PC-3 (cell line): Measurements from ENCODE around the gene CSMD2. TPM values are rescaled to one million over a fixed set of nuclear protein-coding genes. Genes with fewer than 3 reads are reported as not detected.

Source experiments
- ATAC-seq: fragments of 200-7000 bp; cut with Tn5 transposase; 2 replicates; pipeline ENCODE4 v1.9.1; 2020; ENCODE audit warnings: mild to moderate bottlenecking, moderate library complexity
- BruUV-seq: library from RNA; stranded (reverse); fragments of 400-500 nt; replicated peaks from 2 replicates; lab custom pipeline; 2021; lab: Mats Ljungman, UMichigan
- CTCF ChIA-PET: fragments of 300-600 bp; sonication (Branson Sonifier 250); formaldehyde crosslinking; loops from one replicate; lab custom pipeline; 2022; ENCODE audit warnings: antibody characterized with exemption; lab: Charles Lee
- POLR2A ChIA-PET: fragments of 300-600 bp; sonication (Branson Sonifier 250); formaldehyde crosslinking; loops from one replicate; lab custom pipeline; 2022; ENCODE audit warnings: antibody characterized with exemption; ENCODE audit not compliant: unreplicated experiment; lab: Charles Lee
- DNase-seq: peaks from one replicate; pipeline ENCODE4 v3.0.0-alpha.2; 2015
- H2AFZ ChIP-seq: fragments of 300-600 bp; sonication (generic); 2 replicates; pipeline ENCODE4 v1.6.0; 2016; ENCODE audit warnings: antibody characterized with exemption, low read length
- H3F3A ChIP-seq: fragments of 300-600 bp; sonication (generic); one replicate; pipeline ENCODE4 v1.6.0; 2017; ENCODE audit warnings: antibody characterized with exemption, low read length, control low read depth, mild to moderate bottlenecking; ENCODE audit not compliant: unreplicated experiment
- H3K27ac ChIP-seq: fragments of 300-600 bp; sonication (generic); 2 replicates; pipeline ENCODE4 v1.5.1; 2016; ENCODE audit warnings: mild to moderate bottlenecking, low read length
- H3K27me3 ChIP-seq: fragments of 300-600 bp; sonication (generic); 2 replicates; pipeline ENCODE4 v1.6.1; 2016; ENCODE audit warnings: low read length, mixed read lengths
- H3K36me3 ChIP-seq: fragments of 300-600 bp; sonication (generic); 2 replicates; pipeline ENCODE4 v1.6.1; 2016; ENCODE audit warnings: low read depth, mixed run types, low read length, mixed read lengths
- H3K4me1 ChIP-seq: fragments of 300-600 bp; sonication (generic); 2 replicates; pipeline ENCODE4 v1.5.1; 2016; ENCODE audit warnings: low read length; ENCODE audit not compliant: insufficient read depth
- H3K4me2 ChIP-seq: fragments of 300-600 bp; sonication (generic); 2 replicates; pipeline ENCODE4 v1.6.0; 2016; ENCODE audit warnings: low read length
- H3K4me3 ChIP-seq: fragments of 300-600 bp; sonication (generic); 2 replicates; pipeline ENCODE4 v1.5.1; 2016; ENCODE audit warnings: mild to moderate bottlenecking, low read length, mixed read lengths
- H3K79me2 ChIP-seq: fragments of 300-600 bp; sonication (generic); 2 replicates; pipeline ENCODE4 v1.6.1; 2017; ENCODE audit warnings: low read length, mixed read lengths
- H3K9ac ChIP-seq: fragments of 300-600 bp; sonication (generic); 2 replicates; pipeline ENCODE4 v1.6.0; 2016; ENCODE audit warnings: mild to moderate bottlenecking, low read length
- H3K9me2 ChIP-seq: fragments of 300-600 bp; sonication (generic); replicated peaks from 2 replicates; pipeline ENCODE4 v1.6.1; 2016; ENCODE audit warnings: mixed run types, low read length, mixed read lengths
- H3K9me3 ChIP-seq: fragments of 300-600 bp; sonication (generic); 2 replicates; pipeline ENCODE4 v1.6.1; 2016; ENCODE audit warnings: low read length, mixed read lengths
- H4K20me1 ChIP-seq: fragments of 300-600 bp; sonication (generic); 2 replicates; pipeline ENCODE4 v1.6.1; 2016; ENCODE audit warnings: low read length, mixed read lengths
- CTCF ChIP-seq: fragments of 300-600 bp; sonication (generic); conservative IDR thresholded peaks from 2 replicates; pipeline ENCODE4 v1.5.1; 2017; ENCODE audit warnings: antibody characterized with exemption, low read depth, mild to moderate bottlenecking, low read length
- EZH2 ChIP-seq: fragments of 300-600 bp; sonication (generic); IDR thresholded peaks from one replicate; pipeline ENCODE4 v1.6.1; 2017; ENCODE audit warnings: antibody characterized with exemption, mild to moderate bottlenecking, low read length; ENCODE audit not compliant: unreplicated experiment
- EZH2phosphoT487 ChIP-seq: fragments of 300-600 bp; sonication (generic); IDR thresholded peaks from 2 replicates; pipeline ENCODE4 v1.6.1; 2018; ENCODE audit warnings: mild to moderate bottlenecking, antibody characterized with exemption, low read length, borderline replicate concordance
- intact Hi-C: fragments of 100-400 bp; cut with micrococcal nuclease; formaldehyde crosslinking; loops from 2 replicates; pipeline ENCODE4 v1.9.0; 2023
- total RNA-seq: library from RNA; depleted of rRNA; stranded (reverse); fragments of >200 nt; gene quantifications from 2 replicates; pipeline ENCODE4 v1.2.3, GENCODE V29; 2014; rRNA removed

Gene CSMD2
- total RNA-seq, 1 experiment from 2014 or later = not detected

DNA sequence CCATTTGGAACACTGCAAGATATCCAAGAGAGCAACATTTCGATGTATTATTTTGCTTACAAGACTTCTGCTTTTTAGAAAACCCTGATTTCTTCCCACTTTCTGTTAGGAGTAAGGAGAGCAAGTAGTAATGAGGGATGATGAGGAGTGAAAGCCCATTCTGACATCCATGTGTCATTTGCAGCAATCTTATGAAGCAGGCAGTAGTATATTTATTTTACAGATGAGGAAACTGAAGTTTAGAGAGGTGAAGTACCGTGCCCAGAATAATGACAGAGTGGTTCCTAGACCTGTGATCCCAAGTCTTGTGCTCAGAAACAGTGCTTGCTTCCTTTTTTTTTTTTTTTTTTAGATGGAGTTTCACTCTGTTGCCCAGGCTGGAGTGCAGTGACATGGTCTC is 699.7 kb downstream of the CSMD2 start:
- H3K27me3 ChIP-seq = no peaks in the 10 kb centered on the region
- DNase-seq = no peak
- no TSS peak for BruUV-seq
- no peaks in the 10 kb centered on the region for H3K79me2 ChIP-seq
- no peaks in the 10 kb centered on the region for H3K9me2 ChIP-seq
- CTCF ChIA-PET = no interaction called here
- no peak overlapping the region for H3K9ac ChIP-seq
- no peak for TF ChIP-seq EZH2
- TF ChIP-seq EZH2phosphoT487 = no peak
- no peak for TF ChIP-seq CTCF
- no peaks in the 10 kb centered on the region for H3K9me3 ChIP-seq
- ATAC-seq = no peak
- H3K27ac ChIP-seq = no peak overlapping the region
- POLR2A ChIA-PET = no interaction called here
- H3K4me2 ChIP-seq = no peak overlapping the region
- H3K36me3 ChIP-seq = no peaks in the 10 kb centered on the region
- H3K4me1 ChIP-seq = peaks cover 4% of the 10 kb centered on the region
- H2AFZ ChIP-seq = no peak overlapping the region
- no peaks in the 10 kb centered on the region for H4K20me1 ChIP-seq
- H3K4me3 ChIP-seq = no peak overlapping the region
- H3F3A ChIP-seq = no peaks in the 10 kb centered on the region
- intact Hi-C loops = no loop called here

DNA sequence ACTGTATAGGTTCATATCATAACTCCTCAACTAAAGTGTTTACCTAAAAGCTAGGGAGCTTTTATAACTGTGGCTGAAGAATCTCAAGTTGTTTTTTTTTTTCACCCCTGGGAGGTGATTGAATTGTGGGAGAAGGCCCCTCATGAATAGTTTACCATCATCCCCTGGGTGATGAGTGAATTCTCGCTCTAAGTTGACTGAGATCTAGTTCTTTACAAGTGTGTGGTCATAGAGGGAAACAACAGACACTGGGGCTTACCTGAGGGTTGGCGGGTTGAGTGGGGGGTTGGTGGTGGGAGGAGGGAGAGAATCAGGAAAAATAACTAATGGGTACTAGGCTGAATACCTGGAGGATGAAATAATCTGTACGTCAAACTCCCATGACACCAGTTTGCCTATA is 700.5 kb downstream of the CSMD2 start:
- no peaks in the 10 kb centered on the region for H3F3A ChIP-seq
- H3K4me2 ChIP-seq = no peak overlapping the region
- POLR2A ChIA-PET = no interaction called here
- H4K20me1 ChIP-seq = no peaks in the 10 kb centered on the region
- H3K4me1 ChIP-seq = peaks cover 12% of the 10 kb centered on the region
- H3K4me3 ChIP-seq = no peak overlapping the region
- TF ChIP-seq CTCF (no peak), EZH2phosphoT487 (no peak), EZH2 (no peak)
- intact Hi-C loops = no loop called here
- H3K27ac ChIP-seq = no peak overlapping the region
- no peaks in the 10 kb centered on the region for H3K9me3 ChIP-seq
- CTCF ChIA-PET = no interaction called here
- no peaks in the 10 kb centered on the region for H3K27me3 ChIP-seq
- no peaks in the 10 kb centered on the region for H3K36me3 ChIP-seq
- H3K9me2 ChIP-seq = no peaks in the 10 kb centered on the region
- no TSS peak for BruUV-seq
- DNase-seq (no peak), ATAC-seq (no peak)
- no peak overlapping the region for H2AFZ ChIP-seq
- H3K9ac ChIP-seq = no peak overlapping the region
- no peaks in the 10 kb centered on the region for H3K79me2 ChIP-seq

Other genes with a start within 250 kb of the CSMD2 start
- gene C1orf94, start 11.7 kb upstream of the CSMD2 start, total RNA-seq = not detected in 2 replicates